ENCODE measurements around the gene BCL7A.
A peak's percentile ranks its signal among the peaks of the same experiment; 100 is the strongest.
"Not testable (repeated sequence)": the region's sequence is repeated elsewhere in the genome, so short reads cannot be mapped to it uniquely, and the experiment has no call there.

BCL7A gene

DNA sequence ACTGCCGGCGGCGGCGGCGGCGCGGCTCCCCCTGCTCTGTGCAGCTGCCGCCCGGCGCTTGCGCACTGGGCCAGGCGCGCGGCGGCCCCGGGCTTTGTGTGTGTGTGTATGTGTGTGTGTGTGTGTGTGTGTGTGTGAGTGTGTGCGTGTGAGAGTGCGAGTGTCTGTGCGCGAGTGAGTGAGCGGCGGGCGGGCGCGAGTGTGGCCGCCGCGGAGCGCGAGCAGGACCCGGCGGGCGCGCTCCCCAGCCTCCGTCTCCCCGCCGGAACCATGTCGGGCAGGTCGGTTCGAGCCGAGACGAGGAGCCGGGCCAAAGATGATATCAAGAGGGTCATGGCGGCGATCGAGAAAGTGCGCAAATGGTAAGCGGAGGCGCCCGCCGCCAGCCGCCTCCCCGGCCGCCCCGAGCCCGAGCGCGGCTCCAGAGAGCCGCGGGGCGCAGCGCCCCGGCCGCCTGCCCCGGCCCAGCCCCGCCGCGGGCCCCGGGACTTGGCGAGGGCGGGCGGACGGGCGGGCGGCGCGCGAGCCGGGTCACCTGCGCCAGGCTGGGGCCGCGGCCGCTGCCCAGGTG, at the start of gene BCL7A:
TSS of gene BCL7A (plus strand) at position 63 of the 571 bp plus-strand sequence. CDS start at position 271, 208 bp downstream.
- peak; percentile 74 to 77 for DNase-seq

DNA sequence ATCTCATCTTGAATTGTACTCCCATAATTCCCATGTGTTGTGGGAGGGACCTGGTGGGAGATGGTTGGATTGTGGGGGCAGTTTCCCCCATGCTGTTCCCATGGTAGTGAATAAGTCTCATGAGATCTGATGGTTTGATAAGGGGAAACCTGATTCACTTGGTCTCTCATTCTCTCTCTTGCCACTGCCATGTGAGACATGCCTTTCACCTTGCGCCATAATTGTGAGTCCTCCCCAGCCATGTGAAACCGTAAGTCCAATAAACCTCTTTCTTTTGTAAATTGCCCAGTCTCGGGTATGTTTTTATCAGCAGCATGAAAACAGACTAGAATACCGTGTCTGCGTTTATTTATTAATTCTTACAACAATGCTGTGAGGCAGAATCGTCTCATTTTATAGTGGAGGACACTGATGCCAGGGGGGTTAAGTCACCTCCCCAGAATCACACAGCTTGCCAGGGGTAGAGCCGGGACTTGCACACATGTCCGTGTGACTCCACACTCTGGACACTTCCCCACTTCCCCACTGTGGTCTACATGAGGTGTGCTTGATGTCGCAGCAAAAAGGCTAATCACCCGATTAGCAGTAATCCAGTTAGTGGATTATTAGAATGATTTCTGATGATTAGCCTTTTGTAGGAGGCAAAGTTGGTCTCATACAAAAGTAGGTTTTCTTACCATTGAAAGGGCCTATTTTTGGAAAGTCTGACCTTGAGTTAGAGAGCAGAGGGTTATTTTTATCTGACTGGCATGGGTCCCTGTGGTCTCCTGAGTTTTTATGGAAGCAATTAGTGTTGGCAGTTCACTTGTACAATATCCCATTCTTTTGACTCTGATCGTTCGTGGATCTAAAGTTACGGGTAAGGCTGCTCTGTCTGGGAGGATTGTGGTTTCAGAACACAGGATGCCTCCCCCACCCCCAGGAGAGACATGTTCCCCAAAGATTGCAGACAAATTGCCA, 47.4 kb upstream of the BCL7A start:
- no peak for DNase-seq

DNA sequence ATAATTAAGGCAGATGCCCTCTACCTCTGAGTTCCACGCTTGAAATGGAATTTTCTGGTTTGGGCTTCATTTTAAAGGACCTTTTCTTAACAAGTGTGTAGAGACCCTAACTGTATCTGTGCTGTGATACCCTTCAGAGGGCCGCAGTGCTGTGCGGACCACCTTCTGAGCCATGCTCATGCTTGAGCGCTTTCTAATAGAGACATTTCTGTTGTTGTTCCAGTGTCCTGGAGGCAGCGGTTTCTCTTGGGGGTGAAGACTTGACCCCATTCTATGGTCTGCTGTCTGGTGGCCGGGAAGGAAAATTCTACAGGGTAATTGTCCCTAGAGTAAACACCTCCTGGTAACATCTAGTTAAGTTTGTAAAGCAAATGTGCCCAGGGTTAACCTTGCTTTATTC, 46.7 kb upstream of the BCL7A start:
- DNase-seq: no peak

DNA sequence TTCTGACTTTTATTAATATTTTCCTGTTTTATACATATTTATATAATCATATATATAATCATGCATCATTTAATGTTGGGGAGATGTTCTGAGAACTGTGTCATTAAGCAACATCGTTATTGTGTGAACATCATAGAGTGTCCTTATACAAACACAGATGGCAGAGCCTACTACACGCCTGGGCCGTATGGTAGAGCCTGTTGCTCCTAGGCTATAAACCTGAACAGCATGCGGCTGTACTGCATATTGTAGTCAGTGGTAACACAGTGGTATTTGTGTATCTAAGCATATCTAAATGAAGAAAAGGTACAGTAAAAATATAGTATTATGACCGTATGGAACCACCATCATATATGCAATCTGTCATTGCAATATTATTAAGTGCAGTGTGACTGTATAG, 44.7 kb upstream of the BCL7A start:
- no peak for DNase-seq

DNA sequence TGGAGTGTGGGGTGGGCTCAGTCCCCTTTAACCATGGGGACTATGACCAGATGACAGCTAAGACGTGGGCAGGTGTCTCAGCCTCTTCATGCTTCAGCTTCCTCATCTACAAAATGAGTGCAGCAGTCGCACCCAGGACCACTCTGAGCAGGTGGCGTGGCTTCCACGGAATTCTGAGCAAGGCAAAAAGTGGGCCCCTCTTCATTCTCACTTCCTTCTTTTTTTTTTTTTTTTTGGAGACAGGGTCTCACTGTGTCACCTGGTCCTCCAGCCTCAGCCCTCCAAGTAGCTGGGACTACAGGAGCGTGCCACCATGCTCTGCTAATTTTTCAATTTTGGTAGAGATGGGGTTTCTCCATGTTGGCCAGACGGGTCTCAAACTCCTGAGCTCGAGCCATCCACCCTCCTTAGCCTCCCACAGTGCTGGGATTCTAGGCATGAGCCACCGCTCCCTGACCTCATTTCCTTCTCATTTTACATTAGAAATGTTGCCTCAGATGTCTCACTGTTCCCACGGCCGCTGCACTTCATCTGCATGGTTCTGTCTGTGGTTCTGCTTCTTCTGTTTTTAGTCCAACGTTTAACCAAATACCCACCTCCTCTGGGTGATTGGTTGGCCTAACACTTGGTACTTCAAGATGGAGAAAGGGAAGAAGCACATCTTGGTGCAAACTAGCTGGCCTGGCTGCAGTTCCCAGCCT, 41.3 kb upstream of the BCL7A start:
- peak; percentile 33 to 80 for DNase-seq

DNA sequence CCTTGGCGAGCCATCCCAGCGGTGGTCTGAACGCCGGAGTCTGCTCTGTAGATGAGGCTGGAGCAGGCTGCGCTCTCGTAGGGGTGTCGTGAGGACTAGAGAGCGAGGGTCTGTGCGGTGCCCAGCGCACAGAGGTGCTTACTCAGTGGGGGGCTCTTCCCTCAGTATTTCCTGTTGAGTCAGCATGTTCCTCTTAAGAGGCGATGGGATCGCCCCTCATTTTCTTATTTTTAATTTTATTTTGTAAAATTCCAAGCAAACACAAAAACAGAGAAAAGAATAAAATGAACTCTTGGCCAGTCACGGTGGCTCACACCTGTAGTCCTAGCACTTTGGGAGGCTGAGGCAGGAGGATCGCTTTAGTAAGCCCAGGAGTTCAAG, 40.8 kb upstream of the BCL7A start:
- DNase-seq: no peak

DNA sequence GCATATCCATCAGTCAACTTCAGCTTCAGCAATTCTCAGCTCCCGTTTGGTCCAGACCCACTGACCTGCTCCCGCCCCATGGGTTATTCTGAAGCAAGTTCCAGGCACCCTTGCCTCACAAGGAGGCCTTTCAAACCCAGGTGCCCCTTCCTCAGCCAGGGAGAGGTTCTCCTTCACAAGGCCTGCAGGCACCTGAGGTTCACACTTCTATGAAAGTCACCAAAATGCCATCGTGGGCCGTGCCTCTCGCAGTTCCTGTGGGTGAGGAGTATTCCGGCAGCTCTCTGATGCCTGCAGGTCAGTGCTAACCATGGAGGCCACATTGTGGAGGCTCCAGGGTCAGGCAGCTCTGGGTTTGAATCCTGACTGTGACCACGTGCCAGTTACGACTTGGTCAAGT, 40.2 kb upstream of the BCL7A start:
- no peak for DNase-seq

DNA sequence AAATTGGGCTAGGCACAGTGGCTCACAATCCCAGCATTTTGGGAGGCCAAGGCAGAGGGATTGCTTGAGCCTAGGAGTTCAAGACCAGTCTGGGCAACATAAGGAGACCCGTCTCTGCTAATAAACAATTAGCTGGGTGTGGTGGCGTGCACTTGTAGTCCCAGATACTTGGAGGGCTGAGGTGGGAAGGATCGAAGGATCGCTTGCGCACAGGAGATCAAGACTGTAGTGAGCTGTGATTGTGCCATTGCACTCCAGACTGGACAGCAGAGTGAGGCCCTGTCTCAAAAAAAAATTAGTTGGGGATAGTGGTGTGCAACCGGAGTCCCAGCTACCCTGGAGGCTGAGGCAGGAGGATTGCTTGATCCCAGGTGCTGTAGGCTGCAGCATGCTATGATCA, 38.7 kb upstream of the BCL7A start:
- DNase-seq: no peak

DNA sequence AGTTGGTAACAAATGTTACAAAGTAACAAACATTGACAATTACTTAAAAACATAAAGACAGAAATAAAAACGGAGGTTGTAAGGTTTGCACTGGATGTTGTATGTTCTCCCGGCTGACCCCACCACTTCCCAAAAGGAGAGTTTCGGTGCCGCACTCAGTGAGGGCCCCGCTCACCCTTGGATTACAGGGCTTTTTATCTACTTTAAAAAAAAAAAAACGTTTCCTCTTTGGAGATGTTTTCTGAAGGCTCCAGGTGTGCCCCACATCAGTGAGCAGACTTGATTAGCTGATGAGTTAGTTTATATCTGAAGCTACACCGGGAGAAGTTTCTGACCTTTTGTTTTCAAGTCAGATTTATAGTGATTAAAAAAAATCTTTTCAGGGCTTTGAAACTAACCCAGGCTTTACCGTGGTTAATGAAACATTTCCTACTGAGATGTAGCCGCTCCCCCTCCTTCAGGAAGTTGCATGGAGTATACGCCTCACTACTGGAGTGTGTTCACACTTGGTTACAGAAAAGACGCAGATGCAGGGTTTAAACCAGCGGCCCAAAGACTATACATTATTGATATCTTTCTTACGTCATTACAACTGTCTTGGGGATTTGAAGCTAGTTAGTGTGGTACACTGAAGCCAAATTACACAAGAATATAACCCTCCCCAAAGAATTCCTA, 38.0 kb upstream of the BCL7A start:
- DNase-seq: peak in 1 of 2 donors; percentile 24

DNA sequence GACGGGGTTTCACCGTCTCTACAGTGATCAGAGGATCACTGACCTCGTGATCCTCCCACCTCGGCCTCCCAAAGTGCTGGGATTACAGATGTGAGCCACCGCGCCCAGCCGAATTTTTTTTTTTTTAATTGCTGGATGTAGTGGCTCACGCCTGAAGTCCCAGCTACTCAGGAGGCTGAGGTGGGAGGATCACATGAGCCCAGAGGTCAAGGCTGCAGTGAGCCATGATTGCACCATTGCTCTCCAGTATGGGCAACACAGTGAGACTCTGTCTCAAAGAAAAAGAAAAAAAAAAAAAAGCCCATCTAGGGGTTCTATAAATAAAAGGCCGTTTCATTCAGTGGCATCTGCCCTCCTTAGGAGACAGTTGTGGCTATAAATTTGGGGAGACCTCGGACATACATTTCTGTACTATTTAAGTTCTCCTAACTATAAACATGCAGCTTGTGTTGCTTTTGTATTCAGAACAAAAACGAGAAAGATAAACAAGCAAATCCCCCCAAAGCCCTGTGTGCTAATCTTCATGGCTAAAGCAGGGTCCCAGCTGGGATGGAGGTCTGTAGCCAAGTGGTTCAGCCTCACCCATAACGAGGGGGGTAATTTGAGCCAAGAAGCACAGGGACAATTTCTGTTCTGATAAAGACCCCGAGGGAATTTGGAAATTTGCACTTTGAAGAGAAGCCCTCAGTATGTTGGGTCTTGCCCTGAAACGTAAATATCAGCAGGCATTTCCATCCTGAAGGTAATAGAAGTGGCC, 35.0 kb upstream of the BCL7A start:
- no peak for DNase-seq

DNA sequence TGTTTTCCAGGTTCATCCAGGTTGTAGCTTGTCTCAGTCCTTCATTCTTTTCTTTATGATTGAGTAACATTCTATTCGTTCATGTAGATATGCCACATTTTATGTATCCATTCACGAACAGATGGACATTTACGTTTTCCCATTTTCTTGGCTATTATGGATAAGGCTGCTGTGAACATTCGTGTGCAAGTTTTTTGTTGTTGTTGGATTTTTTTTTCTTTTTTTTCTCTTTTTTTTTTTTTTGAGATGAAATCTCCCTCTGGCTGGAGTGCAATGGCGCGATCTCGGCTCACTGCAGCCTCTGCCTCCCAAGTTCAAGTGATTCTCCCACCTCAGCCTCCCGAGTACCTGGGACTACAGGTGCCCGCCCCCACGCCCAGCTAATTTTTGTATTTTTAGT, 33.2 kb upstream of the BCL7A start:
- not testable (repeated sequence) for DNase-seq

DNA sequence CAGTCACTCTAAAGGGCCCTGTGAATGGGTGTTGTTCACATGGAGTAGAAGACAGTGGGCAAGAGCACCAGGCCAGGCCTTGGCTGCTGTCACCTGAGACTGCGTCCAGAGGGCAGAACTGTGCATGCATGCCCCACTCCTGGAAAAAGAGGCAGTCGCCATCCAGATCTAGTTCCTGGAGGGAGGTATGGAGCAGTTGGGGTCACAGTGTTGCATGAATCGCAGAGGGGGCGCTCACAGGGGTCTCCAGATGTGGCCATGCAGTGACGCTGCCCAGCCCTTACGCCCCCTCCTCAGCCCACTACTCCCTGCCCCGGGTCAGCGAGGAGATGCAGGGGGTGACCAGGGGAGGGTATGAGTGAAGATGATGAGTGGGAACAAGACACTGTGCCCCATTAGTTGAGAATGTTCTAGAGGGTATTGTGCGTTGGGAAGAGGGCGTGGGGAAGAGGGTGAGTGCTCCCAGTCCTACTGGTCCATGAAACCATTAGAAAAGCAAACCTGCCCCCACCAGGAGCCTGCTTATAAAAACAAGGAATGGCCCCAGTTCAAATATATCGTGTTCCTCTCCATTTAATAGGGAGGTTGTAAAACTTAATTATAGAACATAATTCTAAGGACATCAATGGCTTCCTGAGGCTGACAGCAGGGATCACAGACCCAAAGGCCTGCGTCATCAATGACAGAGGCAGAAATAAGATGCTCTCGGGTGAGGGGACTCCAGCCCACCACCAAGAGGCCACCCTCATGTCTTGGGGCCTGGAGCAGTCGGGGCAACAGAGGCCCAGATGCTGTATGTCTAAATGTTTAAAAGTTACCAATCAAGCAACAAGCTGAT, 32.2 kb upstream of the BCL7A start:
- no peak for DNase-seq

DNA sequence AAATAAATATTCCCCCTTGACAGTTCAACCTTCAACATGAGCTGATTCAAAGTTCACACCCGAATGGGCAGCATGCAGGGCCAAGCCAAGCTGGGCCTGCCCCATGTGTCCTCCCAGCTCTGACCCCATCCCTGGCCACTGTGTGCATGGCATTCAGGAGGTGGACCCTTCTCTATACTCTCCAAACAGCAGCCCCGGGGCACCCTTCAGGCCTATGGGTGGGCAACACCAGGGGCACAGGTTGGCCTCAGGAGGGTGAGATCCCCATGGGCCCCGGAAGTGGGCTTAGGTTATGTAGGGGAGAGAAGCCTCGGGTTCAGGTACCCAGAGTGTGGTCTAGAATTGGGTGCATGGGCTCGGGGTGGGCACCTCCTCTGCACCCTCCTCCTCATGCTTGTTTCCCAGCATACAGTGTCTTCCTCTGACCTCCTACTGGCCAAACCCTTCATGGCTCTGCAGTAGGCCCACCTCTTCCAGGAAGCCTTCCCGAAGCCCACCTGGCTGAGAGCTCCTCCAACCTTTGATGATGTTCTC, 31.5 kb upstream of the BCL7A start:
- DNase-seq: no peak

DNA sequence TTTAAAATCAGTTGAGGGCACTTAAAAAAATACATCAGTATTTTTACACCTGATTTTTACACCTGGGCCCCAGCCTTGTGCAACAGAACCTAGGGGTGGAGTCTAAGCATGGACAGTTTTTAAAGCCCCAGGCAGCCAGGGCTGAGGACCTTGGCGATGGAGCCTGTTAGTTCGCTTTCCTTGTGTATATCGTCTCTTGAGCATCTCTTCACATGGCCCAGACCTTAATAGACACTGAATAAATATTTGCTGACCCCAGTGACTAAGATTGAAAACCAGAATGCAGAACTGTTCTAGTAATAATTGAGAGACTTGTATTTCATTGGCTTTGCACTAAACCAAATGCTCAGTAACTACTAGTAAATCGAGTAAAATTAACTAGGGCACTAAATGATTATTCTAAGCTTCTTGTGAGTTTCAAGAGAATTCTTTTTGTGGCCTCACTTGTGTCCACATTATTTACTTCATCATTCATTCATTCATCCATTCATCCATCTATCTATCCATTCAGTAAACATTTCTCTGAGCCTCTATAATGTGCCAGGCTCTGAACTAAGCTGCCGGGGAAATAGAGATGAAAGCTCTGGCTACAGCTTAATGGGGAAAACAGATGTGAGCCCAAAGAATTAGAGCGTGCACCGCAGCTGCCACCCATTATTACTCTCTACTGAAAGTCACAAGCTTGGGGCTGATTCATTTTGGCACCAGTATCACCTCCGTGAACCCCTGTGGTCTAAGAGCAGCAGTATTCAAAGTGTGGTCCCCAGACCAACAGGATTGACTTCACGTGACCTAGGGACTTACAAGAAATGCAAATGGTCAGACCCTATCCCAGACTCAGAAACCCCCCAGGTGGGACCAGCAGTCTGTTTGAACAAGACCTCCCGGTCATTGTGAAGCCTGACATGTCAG, 30.7 kb upstream of the BCL7A start:
- no peak for DNase-seq

DNA sequence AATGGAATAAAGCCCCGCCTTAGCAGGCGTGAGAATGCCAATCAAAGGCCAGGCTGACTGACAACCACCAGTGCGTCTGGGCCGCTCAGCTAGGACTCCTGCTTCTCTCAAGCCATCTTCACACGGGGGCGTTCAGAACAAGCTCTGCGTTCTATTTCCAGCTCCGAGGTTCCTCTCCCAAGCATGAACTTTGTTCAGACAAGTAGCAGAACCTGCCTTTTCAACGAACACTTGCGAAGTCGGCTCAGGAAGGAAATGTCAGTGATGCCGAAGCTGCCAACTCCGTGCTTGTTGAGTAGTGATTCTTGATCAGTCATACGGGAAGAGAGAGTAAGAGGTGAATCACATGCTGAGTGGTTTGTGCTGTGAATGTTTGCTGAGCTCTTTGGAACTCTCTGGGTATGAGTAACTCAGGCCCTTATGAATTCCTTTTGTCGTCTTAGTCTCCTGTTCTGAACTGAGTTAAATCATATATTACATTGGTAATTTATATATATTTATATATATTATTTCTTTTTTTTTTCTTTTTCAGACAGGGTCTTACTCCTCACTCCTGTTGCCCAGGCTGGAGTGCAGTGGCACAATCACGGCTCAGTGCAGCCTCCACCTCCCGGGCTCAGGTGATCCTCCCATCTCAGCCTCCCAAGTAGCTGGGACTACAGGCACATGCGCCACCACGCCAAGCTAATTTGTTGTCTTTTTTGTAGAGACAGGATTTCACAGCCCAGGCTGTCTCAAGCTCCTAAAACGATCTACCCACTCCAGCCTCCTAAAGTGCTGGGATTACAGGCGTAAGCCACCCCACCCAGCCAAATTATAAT, 29.4 kb upstream of the BCL7A start:
- DNase-seq: peak; percentile 35 to 72

DNA sequence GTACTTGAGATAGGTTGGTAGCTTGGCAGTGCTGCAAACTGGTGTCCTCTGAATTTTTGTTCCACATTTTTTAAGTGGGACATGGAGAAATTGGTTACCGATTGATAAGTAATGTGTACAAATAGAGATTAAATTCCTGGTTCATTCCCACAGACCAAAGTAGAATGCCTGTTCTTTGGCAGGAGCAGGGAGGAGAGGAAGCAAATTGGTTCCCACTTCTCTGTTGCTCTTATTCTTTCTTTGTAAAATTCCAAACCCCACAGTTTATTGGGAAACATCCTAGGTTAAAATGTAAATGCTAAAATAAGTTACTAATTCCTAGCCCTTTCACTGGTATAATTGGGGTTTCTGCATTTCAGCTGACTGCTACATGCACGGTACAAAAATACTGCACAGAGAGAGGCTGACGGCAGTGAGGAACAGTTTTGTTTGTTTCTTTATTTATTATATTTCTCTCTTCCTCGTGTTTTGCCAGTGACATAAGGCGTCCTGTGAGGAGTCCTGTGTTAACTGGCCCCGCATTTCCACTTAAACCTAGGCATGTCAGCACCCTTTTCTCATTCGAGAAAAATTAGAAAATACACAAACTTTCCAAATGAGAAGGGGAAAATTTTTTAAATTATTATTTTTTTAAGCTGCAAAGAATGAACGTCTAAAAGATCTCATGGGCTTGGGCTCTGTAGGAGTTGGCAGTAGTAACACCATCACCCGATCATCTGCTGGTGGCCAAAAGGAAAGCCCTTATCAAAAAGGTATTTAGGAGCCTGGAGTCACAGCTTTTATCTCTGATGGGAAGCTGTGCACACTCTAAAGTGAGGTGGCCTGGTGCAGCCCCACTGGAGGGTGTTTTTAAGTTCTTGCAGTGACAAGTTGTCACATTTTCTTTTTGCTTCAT, 25.4 kb upstream of the BCL7A start:
- no peak for DNase-seq

DNA sequence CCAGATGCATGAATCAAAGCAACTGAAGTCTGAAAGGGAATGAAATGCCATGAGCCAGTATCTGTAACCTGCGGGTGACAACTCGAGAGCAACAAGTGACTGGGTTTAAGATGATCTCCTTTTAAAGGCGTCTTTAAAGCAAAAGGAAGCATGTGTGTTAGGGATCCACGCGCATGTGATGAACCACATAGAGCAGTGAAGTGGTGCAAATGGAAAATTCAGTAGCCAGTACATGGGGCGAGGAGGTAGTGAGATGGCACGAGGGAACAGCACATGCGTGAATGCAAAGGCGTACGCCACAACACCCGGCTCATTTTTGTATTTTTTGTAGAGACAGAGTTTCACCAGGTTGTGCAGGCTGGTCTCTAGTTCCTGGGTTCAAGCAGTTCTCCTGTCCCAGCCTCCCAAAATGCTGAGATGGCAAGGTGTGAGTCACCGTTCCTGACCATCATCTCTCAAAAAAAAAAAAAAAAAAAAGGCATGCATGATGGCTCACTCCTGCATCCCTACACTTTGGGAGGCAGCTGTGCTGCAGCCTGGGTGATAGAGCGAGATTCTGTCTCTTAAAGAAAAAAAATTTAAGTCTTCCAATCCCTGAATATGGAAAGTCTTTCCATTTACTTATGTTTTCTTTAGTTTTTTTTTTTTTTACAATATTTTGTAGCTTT, 24.6 kb upstream of the BCL7A start:
- no peak for DNase-seq

Measured in CD4-positive, alpha-beta T cell treated with Interleukin-4 for 1 hour (primary cell).